Measurements from ENCODE around the gene GRID1. TPM values are rescaled to one million over a fixed set of nuclear protein-coding genes. Genes with fewer than 3 reads are reported as not detected.

GRID1 gene
- total RNA-seq, 1 experiment from 2014 or later, result not detected

- TF ChIP-seq CTCF (conservative IDR thresholded peaks at IDR 0.05; ENCODE audit: low read depth, low read length) (no peak), EZH2 (IDR thresholded peaks at IDR 0.05; ENCODE audit: low read length, unreplicated experiment) (no peak), EZH2phosphoT487 (IDR thresholded peaks at IDR 0.05; ENCODE audit: borderline replicate concordance, low read length) (no peak)
Measured at GRCh38 chr10:86187499-86188239, 178.9 kb downstream of the GRID1 start.

GRCh38 chr10:86186633-86187032 is 180.0 kb downstream of the GRID1 start:
- intact Hi-C loops (cut with micrococcal nuclease), result no loop called here
- no peak for TF ChIP-seq EZH2phosphoT487 (IDR thresholded peaks at IDR 0.05; ENCODE audit: borderline replicate concordance, low read length)
- no peak for TF ChIP-seq CTCF (conservative IDR thresholded peaks at IDR 0.05; ENCODE audit: low read depth, low read length)
- TF ChIP-seq EZH2 (IDR thresholded peaks at IDR 0.05; ENCODE audit: low read length, unreplicated experiment), result no peak
- Histone ChIP-seq H4K20me1 (ENCODE audit: low read length) (no peaks in the 10 kb centered on the region), H3K9ac (ENCODE audit: low read length) (no peak overlapping the region), H3K27ac (ENCODE audit: low read length) (no peak overlapping the region), H3K9me2 (replicated peaks; ENCODE audit: low read length) (no peaks in the 10 kb centered on the region), H3K27me3 (ENCODE audit: low read length) (peaks cover 18% of the 10 kb centered on the region; the same call in 1 of the 2 replicates), H3K4me3 (ENCODE audit: low read length) (no peak overlapping the region), H2AFZ (ENCODE audit: low read length) (no peak overlapping the region), H3F3A (ENCODE audit: low read length, unreplicated experiment) (no peaks in the 10 kb centered on the region), H3K79me2 (ENCODE audit: low read length) (no peaks in the 10 kb centered on the region), H3K36me3 (ENCODE audit: low read depth, low read length) (no peaks in the 10 kb centered on the region), H3K4me1 (ENCODE audit: insufficient read depth, low read length) (no peaks in the 10 kb centered on the region), H3K9me3 (ENCODE audit: low read length) (no peaks in the 10 kb centered on the region), H3K4me2 (ENCODE audit: low read length) (no peak overlapping the region)
- ChIA-PET CTCF (no interaction called here), POLR2A (ENCODE audit: unreplicated experiment) (no interaction called here)
- ATAC-seq (no peak), DNase-seq (no peak)
- BruUV-seq (replicated peaks), result no TSS peak

More at GRCh38 chr10:86187499-86188239, 178.9 kb downstream of the GRID1 start:
- Histone ChIP-seq H2AFZ (ENCODE audit: low read length) (no peak overlapping the region), H3K4me2 (ENCODE audit: low read length) (no peak overlapping the region), H4K20me1 (ENCODE audit: low read length) (no peaks in the 10 kb centered on the region), H3K79me2 (ENCODE audit: low read length) (no peaks in the 10 kb centered on the region), H3K4me3 (ENCODE audit: low read length) (no peak overlapping the region), H3K27me3 (ENCODE audit: low read length) (peaks cover 8% of the 10 kb centered on the region; the same call in 1 of the 2 replicates), H3F3A (ENCODE audit: low read length, unreplicated experiment) (no peaks in the 10 kb centered on the region), H3K36me3 (ENCODE audit: low read depth, low read length) (no peaks in the 10 kb centered on the region), H3K9me2 (replicated peaks; ENCODE audit: low read length) (no peaks in the 10 kb centered on the region), H3K9ac (ENCODE audit: low read length) (no peak overlapping the region), H3K9me3 (ENCODE audit: low read length) (no peaks in the 10 kb centered on the region), H3K4me1 (ENCODE audit: insufficient read depth, low read length) (no peaks in the 10 kb centered on the region), H3K27ac (ENCODE audit: low read length) (no peak overlapping the region)
- intact Hi-C loops (cut with micrococcal nuclease), result no loop called here
- POLR2A ChIA-PET (ENCODE audit: unreplicated experiment), result no interaction called here
- no peak for DNase-seq
- ATAC-seq, result no peak
- BruUV-seq (replicated peaks), result no TSS peak
- CTCF ChIA-PET, result no interaction called here

- Histone ChIP-seq H3F3A (ENCODE audit: low read length, unreplicated experiment) (no peaks in the 10 kb centered on the region), H3K27me3 (ENCODE audit: low read length) (peaks cover 25% of the 10 kb centered on the region), H3K79me2 (ENCODE audit: low read length) (no peaks in the 10 kb centered on the region), H3K4me3 (ENCODE audit: low read length) (no peak overlapping the region), H4K20me1 (ENCODE audit: low read length) (no peaks in the 10 kb centered on the region), H3K27ac (ENCODE audit: low read length) (no peak overlapping the region), H2AFZ (ENCODE audit: low read length) (no peak overlapping the region), H3K4me1 (ENCODE audit: insufficient read depth, low read length) (no peaks in the 10 kb centered on the region), H3K9me3 (ENCODE audit: low read length) (no peaks in the 10 kb centered on the region), H3K9ac (ENCODE audit: low read length) (no peak overlapping the region), H3K4me2 (ENCODE audit: low read length) (no peak overlapping the region), H3K9me2 (replicated peaks; ENCODE audit: low read length) (no peaks in the 10 kb centered on the region), H3K36me3 (ENCODE audit: low read depth, low read length) (no peaks in the 10 kb centered on the region)
- intact Hi-C loops (cut with micrococcal nuclease), result no loop called here
- ChIA-PET POLR2A (ENCODE audit: unreplicated experiment) (no interaction called here), CTCF (no interaction called here)
- TF ChIP-seq EZH2 (IDR thresholded peaks at IDR 0.05; ENCODE audit: low read length, unreplicated experiment) (no peak), CTCF (conservative IDR thresholded peaks at IDR 0.05; ENCODE audit: low read depth, low read length) (no peak), EZH2phosphoT487 (IDR thresholded peaks at IDR 0.05; ENCODE audit: borderline replicate concordance, low read length) (no peak)
- DNase-seq (no peak), ATAC-seq (no peak)
- no TSS peak for BruUV-seq (replicated peaks)
Measured at GRCh38 chr10:86182595-86182994, 184.0 kb downstream of the GRID1 start.

Data from PC-3 (cell line).